DND-41 (cell line): ENCODE results near the gene PTPRN2.

ENCODE experiments used
- ATAC-seq: fragments of 200-7000 bp; cut with Tn5 transposase; 3 replicates; pipeline ENCODE4 v1.9.1; 2021; ENCODE audit warnings: low read depth; ENCODE audit not compliant: insufficient read depth
- DNase-seq: peaks from one replicate; pipeline ENCODE4 v3.0.0-alpha.2; 2020
- H2AFZ ChIP-seq: 2 replicates; pipeline ENCODE4 v1.6.0; 2012; ENCODE audit warnings: low read depth, low read length
- H3K27ac ChIP-seq: 2 replicates; pipeline ENCODE4 v1.5.1; 2012; ENCODE audit warnings: low read length, inconsistent platforms
- H3K27me3 ChIP-seq: fragments of 200-600 bp; sonication (generic); 2 replicates; pipeline ENCODE4 v1.6.0; 2012; ENCODE audit warnings: low read length, mild to moderate bottlenecking, inconsistent platforms; ENCODE audit not compliant: insufficient read depth, poor library complexity
- H3K36me3 ChIP-seq: 2 replicates; pipeline ENCODE4 v1.5.1; 2012; ENCODE audit warnings: low read length, inconsistent platforms; ENCODE audit not compliant: insufficient read depth
- H3K4me1 ChIP-seq: 2 replicates; pipeline ENCODE4 v1.5.1; 2012; ENCODE audit warnings: mild to moderate bottlenecking, low read length; ENCODE audit not compliant: insufficient read depth
- H3K4me2 ChIP-seq: 2 replicates; pipeline ENCODE4 v1.6.0; 2012; ENCODE audit warnings: mild to moderate bottlenecking, moderate library complexity, low read length, inconsistent platforms; ENCODE audit not compliant: insufficient read depth
- H3K4me3 ChIP-seq, 2 experiments: fragments of 200-600 bp in 1 of 2; shearing (Covaris generic) in 1 of 2; 2 replicates each; pipeline ENCODE4 v1.5.1; 2012 to 2016; ENCODE audit warnings: inconsistent platforms in 2 of 2, low read length in 2 of 2, mild to moderate bottlenecking in 2 of 2, low read depth in 1 of 2, moderate library complexity in 1 of 2
- H3K79me2 ChIP-seq: 2 replicates; pipeline ENCODE4 v1.6.0; 2012; ENCODE audit warnings: low read length, inconsistent platforms; ENCODE audit not compliant: insufficient read depth
- H3K9ac ChIP-seq: 2 replicates; pipeline ENCODE4 v1.6.0; 2012; ENCODE audit warnings: low read depth, mild to moderate bottlenecking, inconsistent platforms, low read length, moderate library complexity
- H3K9me3 ChIP-seq: 2 replicates; pipeline ENCODE4 v1.5.1; 2012; ENCODE audit warnings: low read length, moderate library complexity, mild to moderate bottlenecking, inconsistent platforms; ENCODE audit not compliant: insufficient read depth, severe bottlenecking
- H4K20me1 ChIP-seq: 2 replicates; pipeline ENCODE4 v1.6.0; 2012; ENCODE audit warnings: low read length; ENCODE audit not compliant: insufficient read depth
- CTCF ChIP-seq: IDR thresholded peaks from 2 replicates; pipeline ENCODE4 v1.5.1; 2012; ENCODE audit warnings: borderline replicate concordance, low read length, moderate library complexity, mild to moderate bottlenecking; ENCODE audit not compliant: poor library complexity, severe bottlenecking; ENCODE audit errors: extremely low read depth
- EZH2 ChIP-seq: IDR thresholded peaks from 3 replicates; pipeline ENCODE4 v1.6.1; 2012; ENCODE audit warnings: borderline replicate concordance, low read depth, mild to moderate bottlenecking, moderate library complexity, low read length, inconsistent platforms; ENCODE audit not compliant: severe bottlenecking

The PTPRN2 gene

GRCh38 chr7:157846271-157846670, 741.4 kb downstream of the PTPRN2 start:
- TF ChIP-seq EZH2 (no peak), CTCF (no peak)
- Histone ChIP-seq H3K4me1 (peaks cover 4% of the 10 kb centered on the region), H3K4me2 (no peak overlapping the region), H4K20me1 (no peaks in the 10 kb centered on the region), H3K9me3 (no peaks in the 10 kb centered on the region), H3K36me3 (no peaks in the 10 kb centered on the region), H3K4me3 (no peak overlapping the region), H3K9ac (no peak overlapping the region), H2AFZ (no peak overlapping the region), H3K79me2 (no peaks in the 10 kb centered on the region), H3K27ac (no peak overlapping the region), H3K27me3 (peaks cover 30% of the 10 kb centered on the region)
- DNase-seq (no peak), ATAC-seq (no peak)

- no peak for DNase-seq
- H3K4me2 ChIP-seq, result no peak overlapping the region
- ATAC-seq, result no peak
- H3K36me3 ChIP-seq, result no peaks in the 10 kb centered on the region
- H3K79me2 ChIP-seq, result no peaks in the 10 kb centered on the region
- no peak overlapping the region for H3K4me3 ChIP-seq
- H3K27ac ChIP-seq, result no peak overlapping the region
- peaks cover under 1% of the 10 kb centered on the region for H3K9me3 ChIP-seq
- H3K9ac ChIP-seq, result no peak overlapping the region
- H4K20me1 ChIP-seq, result no peaks in the 10 kb centered on the region
- peaks cover 30% of the 10 kb centered on the region for H3K27me3 ChIP-seq
- no peak overlapping the region for H2AFZ ChIP-seq
- no peaks in the 10 kb centered on the region for H3K4me1 ChIP-seq
- TF ChIP-seq EZH2 (no peak), CTCF (no peak)
Observed at GRCh38 chr7:157845203-157845835, 742.3 kb downstream of the PTPRN2 start.

- DNase-seq (no peak), ATAC-seq (no peak)
- H2AFZ ChIP-seq, result no peak overlapping the region
- H3K36me3 ChIP-seq, result no peaks in the 10 kb centered on the region
- no peaks in the 10 kb centered on the region for H3K79me2 ChIP-seq
- peaks cover 7% of the 10 kb centered on the region for H3K9me3 ChIP-seq
- no peak for TF ChIP-seq EZH2
- H4K20me1 ChIP-seq, result no peaks in the 10 kb centered on the region
- H3K27ac ChIP-seq, result no peak overlapping the region
- no peaks in the 10 kb centered on the region for H3K4me1 ChIP-seq
- peaks cover 30% of the 10 kb centered on the region for H3K27me3 ChIP-seq
- no peak overlapping the region for H3K4me2 ChIP-seq
- no peak overlapping the region for H3K9ac ChIP-seq
- no peak overlapping the region for H3K4me3 ChIP-seq
Observed at GRCh38 chr7:157844611-157845010, 743.0 kb downstream of the PTPRN2 start.

- Histone ChIP-seq H3K79me2 (no peaks in the 10 kb centered on the region), H3K4me2 (no peak overlapping the region), H3K4me1 (no peaks in the 10 kb centered on the region), H2AFZ (no peak overlapping the region), H3K4me3 (no peak overlapping the region), H3K27ac (no peak overlapping the region), H3K36me3 (no peaks in the 10 kb centered on the region), H3K9ac (no peak overlapping the region), H3K9me3 (peaks cover 7% of the 10 kb centered on the region), H3K27me3 (peaks cover 30% of the 10 kb centered on the region), H4K20me1 (no peaks in the 10 kb centered on the region)
- no peak for DNase-seq
- TF ChIP-seq EZH2, result no peak
- TF ChIP-seq CTCF, result no peak
- ATAC-seq, result no peak
Observed at GRCh38 chr7:157844141-157844540, 743.5 kb downstream of the PTPRN2 start.
